Omental fat pad (tissue), 4 donors: ENCODE data around the gene PCDHGB3. TPM values are rescaled to one million over a fixed set of nuclear protein-coding genes. Genes with fewer than 3 reads are reported as not detected.
A peak's percentile ranks its signal among the peaks of the same experiment; 100 is the strongest.
"Not testable (repeated sequence)": the region's sequence is repeated elsewhere in the genome, so short reads cannot be mapped to it uniquely, and the experiment has no call there.

Experiments
- ATAC-seq: fragments of 150-250 bp; one replicate; pipeline ENCODE4 v1.9.1; 2016; ENCODE audit warnings: mild to moderate bottlenecking, moderate library complexity; ENCODE audit not compliant: low FRiP score
- DNase-seq: peaks from one replicate; pipeline ENCODE4 v3.0.0-alpha.2; 2019; ENCODE audit warnings: low spot score
- CTCF ChIP-seq, 3 donors: fragments of 450-650 bp; IDR thresholded peaks; one replicate each; pipeline ENCODE4 v1.5.1; 2016 to 2017; ENCODE audit warnings: antibody characterized with exemption in 3 of 3, mild to moderate bottlenecking in 3 of 3, moderate library complexity in 2 of 3
- total RNA-seq, 4 donors: library from RNA; depleted of rRNA; stranded (reverse); fragments of >200 nt; gene quantifications; one replicate each; pipeline ENCODE4 v1.1.0, GENCODE V29; 2016

The PCDHGB3 gene
- 10 to 100 TPM in 1 of 4 donors, 1 to 10 TPM in 3; 2.5 to 13.2 (median 3.9) TPM for total RNA-seq

- TF ChIP-seq CTCF (IDR thresholded peaks at IDR 0.05), result no peak
- ATAC-seq (no peak), DNase-seq (no peak)
These were observed at the start of gene PCDHGB3 for GRCh38 chr5:141369994-141370848. TSS of gene PCDHGB3 (plus strand) at chr5:141370242. CDS start at chr5:141370395, 153 bp downstream.

- DNase-seq (no peak), ATAC-seq (no peak)
- no peak for TF ChIP-seq CTCF (IDR thresholded peaks at IDR 0.05)
These were observed 47.8 kb upstream of the PCDHGB3 start for GRCh38 chr5:141322261-141322660.

DNA sequence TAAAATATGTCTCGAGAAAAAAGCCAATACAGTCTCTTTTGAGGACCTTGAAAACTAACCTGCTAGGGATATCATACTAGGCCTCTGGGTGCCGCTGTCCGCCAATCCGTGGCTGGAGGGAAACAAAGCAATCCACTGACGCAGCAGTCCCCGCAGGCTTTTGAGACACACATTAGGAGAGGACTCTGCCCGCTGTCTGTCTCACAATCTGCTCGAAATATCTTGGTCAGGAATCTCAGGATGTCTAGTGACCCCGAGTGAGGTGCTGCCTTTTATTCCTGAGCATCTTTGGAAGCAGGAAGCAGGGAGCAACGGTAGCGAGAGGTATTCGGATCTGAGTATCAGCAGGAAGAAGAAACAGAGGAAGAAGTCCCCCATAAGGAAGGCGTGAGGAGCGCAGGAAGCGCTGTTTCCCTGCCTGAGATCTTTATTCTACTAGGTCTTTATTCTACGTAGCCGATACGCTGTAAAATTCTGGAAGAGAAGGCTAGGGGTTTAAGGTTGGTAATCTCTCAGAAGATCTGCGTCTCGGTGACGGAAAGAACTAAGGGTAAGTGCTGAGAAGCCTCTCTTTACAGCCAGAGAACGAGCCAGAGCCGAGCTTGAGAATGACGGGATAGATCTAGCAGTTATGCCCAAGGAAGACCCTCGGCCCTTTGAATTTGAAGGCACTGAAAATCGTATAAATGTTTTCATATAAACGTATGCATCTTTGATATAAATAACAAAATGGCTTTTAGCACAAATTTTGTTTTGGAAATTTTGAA is 43.8 kb upstream of the PCDHGB3 start:
- DNase-seq (no peak), ATAC-seq (peak; percentile 54)
- TF ChIP-seq CTCF (IDR thresholded peaks at IDR 0.05), result no peak

DNA sequence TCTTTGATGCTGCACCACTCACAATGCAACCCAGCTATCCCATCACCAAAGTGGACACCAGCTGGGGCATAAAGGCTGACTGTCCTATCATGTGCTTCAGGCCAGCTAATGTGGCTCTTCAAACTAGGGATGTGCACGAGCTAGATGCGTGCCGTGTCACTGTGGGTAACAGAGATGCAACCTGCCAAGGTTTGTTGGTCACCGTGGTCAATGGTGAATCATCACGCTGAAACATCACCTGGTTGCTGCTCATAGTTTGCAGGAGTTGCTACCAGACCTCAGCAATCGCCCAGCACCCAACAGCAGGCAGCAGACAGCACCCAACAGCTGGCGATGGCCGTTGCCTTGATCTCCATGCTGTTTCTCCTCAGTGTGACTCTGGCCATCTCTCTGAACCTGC is 41.8 kb upstream of the PCDHGB3 start:
- DNase-seq (no peak), ATAC-seq (no peak)
- TF ChIP-seq CTCF (IDR thresholded peaks at IDR 0.05), result no peak

DNA sequence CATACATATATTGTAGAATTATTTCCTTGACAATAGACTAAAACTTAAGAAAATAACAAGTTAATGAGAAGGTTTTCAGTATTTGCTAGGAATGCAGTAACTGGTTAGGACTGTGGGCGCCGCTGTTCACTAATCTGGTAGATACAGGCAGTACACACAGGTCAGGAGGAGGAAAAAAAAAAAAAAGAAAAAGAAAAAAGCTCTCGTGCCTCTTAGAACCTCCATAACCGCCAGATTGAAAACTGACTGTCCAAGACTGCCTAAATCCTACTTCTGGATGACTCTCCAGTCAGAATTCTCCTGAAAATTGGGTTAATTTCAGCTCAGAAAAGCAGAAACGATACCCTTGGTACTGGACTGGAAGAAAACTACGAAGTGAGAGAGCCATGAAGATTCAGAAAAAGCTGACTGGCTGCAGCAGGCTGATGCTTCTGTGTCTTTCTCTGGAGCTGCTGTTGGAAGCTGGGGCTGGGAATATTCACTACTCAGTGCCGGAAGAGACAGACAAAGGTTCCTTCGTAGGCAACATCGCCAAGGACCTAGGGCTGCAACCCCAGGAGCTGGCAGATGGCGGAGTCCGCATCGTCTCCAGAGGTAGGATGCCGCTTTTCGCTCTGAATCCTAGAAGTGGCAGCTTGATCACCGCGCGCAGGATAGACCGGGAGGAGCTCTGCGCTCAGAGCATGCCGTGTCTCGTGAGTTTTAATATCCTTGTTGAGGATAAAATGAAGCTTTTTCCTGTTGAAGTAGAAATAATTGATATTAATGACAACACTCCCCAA is 39.6 kb upstream of the PCDHGB3 start, which contains the start of gene PCDHGA1:
TSS of gene PCDHGA1 (plus strand) at position 216 of the 782 bp plus-strand sequence.
- no peak for DNase-seq
- no peak for TF ChIP-seq CTCF (IDR thresholded peaks at IDR 0.05)
- ATAC-seq, result no peak

DNA sequence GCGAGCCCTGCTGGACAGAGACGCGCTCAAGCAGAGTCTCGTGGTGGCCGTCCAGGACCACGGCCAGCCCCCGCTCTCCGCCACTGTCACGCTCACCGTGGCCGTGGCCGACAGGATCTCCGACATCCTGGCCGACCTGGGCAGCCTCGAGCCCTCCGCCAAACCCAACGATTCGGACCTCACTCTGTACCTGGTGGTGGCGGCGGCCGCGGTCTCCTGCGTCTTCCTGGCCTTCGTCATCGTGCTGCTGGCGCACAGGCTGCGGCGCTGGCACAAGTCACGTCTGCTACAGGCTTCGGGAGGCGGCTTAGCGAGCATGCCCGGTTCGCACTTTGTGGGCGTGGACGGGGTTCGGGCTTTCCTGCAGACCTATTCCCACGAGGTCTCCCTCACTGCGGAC is 37.5 kb upstream of the PCDHGB3 start:
- ATAC-seq, DNase-seq: not testable (repeated sequence)
